GM21423 (cell line): Measurements from ENCODE around the gene MOGAT1.
"Not testable (repeated sequence)": the region's sequence is repeated elsewhere in the genome, so short reads cannot be mapped to it uniquely, and the experiment has no call there.

Experiments
- ATAC-seq: cut with Tn5 transposase; IDR thresholded peaks from one replicate; pipeline ENCODE4 v1.9.1; 2021; ENCODE audit warnings: mild to moderate bottlenecking, moderate library complexity; ENCODE audit not compliant: unreplicated experiment

Gene MOGAT1

DNA sequence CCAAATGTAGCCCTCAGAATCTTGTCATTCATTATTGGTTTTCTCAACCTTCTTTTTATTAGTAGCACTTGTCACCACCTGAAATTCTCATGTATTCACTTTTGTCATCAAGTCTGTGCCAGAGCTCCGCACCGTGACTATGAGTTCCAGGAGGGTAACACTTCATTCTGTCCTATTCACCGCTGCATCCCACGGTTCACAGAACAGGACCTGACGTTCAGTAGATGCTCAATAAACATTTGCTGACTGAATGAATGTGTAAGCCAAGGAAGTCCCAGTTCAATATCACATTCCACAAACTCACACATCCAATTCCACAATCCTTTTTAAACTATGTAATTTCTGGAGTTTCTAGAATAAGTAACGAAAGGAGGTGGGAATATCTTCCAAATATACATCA, 65.5 kb downstream of the MOGAT1 start:
- ATAC-seq, result no peak

DNA sequence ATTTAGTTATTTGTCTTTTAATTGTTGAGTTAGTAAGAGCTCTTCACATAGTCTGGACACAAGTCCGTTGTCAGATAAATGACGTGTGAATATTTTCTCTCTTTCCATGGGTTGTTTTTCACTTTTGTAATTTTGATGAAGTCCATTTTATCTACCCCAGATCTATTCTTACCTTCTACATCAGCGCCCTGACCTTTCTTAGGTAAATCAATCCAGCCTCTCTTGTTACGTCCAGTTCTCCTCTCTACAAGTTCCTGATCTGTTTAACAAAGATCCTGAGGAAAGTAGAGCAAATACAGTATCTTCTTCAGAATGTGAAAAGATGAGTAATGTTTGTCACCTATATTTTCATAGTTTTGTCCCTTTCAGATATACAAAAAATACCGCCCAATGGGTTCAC, 66.9 kb downstream of the MOGAT1 start:
- no peak for ATAC-seq

DNA sequence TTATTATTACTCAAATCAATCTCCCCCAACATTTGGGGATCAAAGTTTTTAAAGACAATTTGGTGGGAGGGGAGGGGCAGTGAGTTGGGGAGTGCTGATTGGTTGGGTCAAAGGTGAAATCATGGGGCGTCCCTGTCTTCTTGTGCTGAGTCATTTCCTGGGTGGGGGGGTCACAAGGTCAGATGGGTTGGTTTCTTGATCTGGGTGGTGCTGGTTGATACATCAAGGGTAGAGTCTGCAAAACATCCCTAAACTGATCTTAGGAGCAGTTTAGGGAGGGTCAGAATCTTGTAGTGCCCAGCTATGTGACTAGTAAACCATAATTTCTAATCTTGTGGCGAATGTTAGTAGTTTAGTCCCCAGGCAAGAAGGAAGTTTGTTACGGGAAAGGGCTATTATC, 67.4 kb downstream of the MOGAT1 start:
- no peak for ATAC-seq

DNA sequence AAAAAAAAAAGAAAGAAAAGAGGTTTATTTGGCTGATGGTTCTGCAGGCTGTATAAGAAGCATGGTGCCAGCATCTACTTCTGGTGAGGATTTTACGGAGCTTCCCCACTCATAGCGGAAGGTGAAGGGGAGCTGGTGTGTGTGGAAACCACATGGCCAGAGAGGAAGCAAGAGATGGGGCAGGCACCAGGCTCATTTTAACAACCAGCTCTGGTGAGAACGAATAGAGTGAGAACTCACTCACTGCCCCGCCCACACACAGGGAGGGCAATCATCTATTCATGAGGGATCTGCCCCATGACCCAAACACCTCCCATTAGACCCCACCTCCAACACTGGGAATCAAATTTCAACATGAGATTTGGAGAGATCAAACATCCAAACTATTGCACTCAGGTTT, 68.5 kb downstream of the MOGAT1 start:
- no peak for ATAC-seq

DNA sequence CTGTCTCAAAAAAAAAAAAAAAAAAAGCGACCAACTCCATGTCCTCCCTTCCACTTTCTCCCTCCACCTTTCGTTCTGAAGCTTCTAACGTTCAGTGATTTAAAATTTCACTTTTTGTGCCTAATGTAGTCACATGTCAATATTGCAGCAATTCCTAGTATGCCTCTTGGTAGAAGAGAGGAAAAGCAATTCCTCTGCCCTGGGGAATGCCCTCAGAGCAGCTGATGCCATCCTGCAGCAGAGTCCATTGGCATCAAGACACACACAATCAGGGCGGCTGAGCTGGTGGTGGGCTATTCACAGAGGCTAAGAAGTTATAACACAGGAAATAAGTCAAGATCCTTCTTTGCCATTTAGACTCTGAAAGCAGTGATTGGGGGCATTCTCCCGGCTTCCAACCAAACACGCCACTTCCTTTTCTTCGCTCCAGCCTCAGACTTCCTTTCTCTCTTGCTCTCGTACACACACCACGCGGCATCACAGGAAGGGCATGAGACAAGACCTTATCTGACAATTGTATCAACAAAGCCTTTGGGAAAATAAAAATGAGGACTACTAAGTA, 71.9 kb downstream of the MOGAT1 start:
- ATAC-seq, result no peak

DNA sequence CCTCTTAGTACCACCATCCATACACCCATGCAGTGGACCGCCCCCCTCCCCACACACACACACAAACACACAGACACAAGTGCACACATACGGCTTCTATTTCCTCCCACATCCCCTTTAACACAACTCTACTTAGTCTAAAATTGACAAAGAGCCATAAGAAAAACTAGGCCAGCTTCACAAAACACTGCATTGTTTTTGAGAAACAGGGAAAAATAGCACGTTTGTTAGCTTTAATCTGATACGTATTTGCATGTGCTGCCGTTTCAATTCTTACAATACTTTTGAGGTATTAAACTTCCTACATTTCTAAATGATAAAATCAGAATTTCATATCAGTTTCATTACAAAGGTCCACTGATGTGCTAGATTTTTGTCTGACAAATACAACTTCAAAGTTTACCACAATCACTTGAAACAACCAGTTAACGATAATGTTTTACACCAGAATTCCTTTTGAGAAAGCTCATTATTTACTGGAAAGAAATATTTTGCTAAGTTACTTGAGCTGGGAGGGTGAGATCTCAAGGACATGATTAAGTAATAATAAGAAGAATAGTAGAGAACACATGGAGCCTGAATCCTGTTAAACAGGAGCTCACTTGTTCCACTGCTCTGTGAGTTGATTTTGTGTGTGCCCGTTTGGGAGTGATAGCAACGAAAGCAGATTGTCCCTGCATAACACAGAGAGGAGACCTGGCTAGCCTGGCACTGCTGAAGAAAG, 74.5 kb downstream of the MOGAT1 start:
- no peak for ATAC-seq

DNA sequence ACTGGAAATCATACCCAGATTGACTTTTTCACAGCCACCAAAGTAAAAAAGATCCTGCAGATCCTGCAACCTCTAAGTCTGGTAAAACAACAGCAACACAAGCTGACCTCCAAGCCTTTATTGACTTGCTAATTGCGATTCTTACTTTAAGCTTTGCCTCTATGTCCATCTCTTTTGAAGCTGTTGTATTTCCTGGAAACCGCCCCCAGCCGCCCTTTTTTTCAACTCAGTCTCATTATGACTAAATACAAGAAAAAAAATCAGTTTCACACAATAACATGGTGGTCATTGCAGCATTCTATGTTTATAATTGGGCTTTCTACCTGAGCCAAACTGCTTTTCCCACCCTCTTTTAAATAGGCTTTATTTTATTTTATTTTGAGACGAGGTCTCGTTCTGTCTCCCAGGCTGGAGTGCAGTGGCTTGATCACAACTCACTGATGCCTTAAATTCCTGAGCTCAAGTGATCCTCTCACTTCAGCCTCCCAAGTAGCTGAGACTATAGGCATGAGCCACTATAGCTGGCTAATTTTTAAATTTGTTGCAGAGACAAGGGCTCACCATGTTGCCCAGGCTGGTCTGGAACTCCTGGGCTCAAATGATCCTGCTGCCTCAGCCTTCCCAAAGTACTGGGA, 76.2 kb downstream of the MOGAT1 start:
- ATAC-seq, result no peak

DNA sequence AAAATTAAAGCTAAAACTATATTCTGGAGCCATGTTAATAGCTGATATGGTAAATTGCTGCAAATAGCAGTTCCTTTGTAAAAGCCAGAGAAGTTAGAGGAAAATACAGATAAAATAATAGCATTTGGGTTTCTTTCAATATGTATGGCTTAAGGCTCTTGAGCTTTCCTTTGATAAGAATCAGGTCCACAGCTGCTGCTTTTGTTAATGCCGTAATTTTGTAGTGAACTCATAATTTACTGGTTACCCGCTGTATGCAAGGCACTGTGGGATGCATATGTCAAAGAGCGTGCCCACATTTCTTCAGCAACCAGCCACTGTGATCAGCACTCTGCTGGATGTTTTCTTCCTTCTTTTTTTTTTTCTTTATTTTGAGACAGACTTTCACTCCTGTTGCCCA, 79.1 kb downstream of the MOGAT1 start:
- ATAC-seq, result no peak

DNA sequence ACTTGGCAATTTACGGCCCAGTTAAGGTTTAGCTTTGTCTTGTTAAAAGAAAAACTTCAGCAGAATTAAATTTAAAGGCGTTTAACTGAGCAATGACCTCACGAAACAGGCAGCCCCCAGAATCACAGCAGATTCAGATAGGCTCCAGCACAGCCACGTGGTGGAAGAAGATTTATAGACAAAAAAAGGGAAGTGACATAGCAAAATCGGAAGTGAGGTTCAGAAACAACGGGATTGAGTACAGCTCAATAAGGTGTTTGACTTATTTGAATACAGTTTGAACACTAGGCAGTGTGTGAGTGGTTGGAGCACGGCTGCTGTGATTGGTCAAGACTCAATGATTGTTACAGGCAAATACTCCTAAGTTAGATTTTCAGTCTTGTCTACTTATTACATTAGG, 79.8 kb downstream of the MOGAT1 start:
- ATAC-seq, result no peak

DNA sequence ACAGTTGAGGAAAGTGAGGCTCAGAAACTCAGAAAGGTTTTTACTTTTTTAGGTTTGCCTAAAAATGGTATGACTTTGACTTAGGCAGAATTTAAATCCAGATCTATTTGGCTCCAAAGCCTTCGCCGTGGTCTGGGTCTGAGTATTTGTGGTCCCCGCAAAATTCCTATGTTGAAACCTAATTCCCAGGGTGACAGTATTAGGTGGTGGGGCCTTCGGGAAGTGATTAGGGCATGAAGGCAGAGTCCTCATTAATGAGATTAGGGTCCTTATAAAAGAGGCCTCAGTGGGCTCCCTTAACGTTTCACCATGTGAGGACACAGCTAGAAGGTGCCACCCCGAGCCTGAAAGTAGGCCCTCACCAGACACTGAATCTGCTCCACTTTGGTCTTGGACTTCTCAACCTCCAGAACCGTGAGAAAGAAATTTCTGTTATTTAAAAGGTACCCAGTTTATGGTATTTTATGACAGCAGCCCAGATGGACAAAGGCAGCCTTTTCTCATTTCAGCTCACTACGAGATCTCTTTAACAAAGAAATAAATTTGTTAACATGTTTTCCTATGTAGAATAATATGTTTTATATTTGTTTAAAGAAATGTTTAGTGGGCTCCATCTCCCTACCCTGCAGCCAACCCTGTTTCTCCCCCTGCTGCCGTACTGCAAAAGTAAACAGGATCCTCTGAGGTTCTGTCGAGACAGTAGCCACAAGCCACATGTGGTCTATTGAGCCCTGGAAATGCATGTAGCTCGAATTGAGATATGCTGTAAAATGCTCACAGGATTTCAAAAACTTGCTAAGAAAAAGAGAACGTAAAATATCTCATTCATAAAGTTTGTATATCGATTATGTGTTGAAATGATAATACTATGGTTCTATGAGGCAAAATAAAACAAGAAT, 80.6 kb downstream of the MOGAT1 start:
- no peak for ATAC-seq

DNA sequence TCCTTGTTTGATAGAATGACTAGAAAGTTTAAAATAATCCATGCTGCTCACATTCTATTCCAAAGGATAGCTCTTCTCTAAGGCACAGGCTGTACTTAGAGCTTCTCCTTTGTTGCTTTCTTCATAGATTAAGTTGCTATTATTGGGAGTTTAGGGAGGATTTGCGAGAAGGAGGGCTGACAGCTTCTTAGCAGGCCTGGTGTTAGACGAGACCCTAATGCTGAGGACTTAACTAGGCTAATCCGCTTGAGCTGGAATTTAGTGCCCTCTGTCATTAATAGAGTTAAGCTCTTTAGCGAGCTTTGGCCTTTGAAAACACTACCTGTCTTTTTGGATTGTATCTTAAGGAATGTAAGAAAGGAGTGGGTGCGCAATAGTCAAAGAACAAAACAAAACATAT, 81.3 kb downstream of the MOGAT1 start:
- ATAC-seq, result no peak

DNA sequence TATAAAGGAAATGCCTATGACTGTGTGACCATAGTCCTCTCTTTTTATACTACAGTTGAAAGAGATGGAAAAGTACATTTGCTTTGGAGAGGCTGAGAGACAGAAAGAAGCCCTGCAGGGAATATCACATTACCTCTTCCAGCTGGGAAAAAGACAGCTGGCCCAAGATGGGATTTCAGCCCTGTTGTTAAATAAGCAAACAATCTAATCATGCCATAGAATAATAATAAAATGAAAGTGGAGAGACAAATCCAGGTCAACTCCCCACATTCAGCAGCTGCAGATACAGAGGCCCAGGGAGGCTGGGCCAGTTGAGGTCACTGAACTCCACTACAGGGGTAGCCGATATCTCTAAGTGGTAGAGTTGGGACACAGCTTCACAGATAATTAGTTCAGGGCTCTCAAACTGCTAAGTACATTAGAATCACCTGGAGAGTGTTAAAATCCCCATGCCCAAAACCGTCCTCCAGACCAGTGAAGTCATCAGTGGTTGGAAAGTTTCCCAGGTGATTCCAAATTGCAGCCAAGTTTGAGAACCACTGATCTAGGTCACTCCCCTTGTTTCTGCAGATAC, 81.9 kb downstream of the MOGAT1 start:
- ATAC-seq, result no peak

DNA sequence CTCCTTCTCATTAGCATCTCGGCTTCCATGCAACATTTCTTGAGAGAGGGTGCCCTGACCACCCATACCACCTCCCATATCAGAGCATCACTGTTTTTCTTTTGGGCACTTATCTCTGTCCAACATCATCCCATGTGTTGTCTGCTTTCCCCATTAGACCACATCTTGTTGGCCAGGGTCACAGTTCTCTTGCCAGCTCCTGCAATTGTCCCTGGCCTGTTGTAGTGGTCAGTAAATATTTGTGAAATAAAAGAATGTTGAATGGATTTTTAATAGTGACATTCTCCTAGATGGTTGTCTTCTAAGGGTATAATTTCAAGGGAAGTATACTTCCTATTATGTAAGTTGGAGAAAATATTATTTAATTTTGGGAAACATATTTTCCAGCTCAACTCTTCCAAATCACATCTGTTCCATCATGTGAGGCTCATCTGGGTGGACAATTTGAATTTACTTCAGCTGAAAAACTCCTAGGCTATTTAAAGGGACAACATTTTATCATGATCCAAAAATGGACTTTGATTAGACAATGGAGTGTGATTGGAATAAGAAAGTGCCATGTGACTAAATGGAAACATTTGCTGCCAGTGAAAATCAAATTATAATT, 83.0 kb downstream of the MOGAT1 start:
- no peak for ATAC-seq

DNA sequence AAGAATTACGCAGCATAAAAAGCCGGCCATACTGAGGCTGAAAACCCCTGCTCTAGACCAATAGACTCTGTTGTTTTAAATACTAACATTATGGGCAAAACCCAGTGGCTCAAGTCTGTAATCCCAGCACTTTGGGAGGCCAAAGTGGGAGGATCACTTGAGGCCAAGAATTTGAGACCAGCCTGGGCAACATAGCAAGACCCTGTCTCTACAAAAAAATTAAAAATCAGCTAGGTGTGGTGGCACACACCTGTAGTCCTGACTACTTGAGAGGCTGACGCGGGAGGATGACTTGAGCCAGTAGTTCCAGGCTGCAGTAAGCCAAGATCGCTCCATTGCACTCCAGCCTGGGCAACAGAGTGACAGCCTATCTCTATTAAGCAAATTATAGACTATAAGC, 84.1 kb downstream of the MOGAT1 start:
- not testable (repeated sequence) for ATAC-seq

DNA sequence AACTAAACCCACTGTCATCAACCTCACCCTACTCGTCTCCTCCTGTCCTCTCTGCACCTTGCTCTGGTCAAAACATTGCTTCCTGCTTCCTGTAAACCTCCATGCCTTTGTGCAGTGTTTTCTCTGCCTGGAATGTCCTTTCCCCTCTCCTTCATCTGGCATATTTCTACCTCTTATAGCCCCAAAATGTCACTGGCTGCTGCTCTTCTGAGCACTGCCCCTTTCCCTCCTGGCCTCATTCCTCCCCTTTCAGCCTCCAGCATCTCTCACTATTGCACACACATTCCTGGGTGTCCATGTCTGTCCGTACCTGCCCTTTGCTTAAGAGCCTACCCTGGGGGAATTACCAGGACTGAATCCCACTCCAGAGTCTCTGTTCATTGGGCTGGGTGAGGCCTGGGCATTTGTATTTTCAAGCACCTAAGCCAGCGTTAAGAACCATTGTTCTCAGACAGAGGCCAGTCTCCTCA, 84.9 kb downstream of the MOGAT1 start:
- no peak for ATAC-seq

DNA sequence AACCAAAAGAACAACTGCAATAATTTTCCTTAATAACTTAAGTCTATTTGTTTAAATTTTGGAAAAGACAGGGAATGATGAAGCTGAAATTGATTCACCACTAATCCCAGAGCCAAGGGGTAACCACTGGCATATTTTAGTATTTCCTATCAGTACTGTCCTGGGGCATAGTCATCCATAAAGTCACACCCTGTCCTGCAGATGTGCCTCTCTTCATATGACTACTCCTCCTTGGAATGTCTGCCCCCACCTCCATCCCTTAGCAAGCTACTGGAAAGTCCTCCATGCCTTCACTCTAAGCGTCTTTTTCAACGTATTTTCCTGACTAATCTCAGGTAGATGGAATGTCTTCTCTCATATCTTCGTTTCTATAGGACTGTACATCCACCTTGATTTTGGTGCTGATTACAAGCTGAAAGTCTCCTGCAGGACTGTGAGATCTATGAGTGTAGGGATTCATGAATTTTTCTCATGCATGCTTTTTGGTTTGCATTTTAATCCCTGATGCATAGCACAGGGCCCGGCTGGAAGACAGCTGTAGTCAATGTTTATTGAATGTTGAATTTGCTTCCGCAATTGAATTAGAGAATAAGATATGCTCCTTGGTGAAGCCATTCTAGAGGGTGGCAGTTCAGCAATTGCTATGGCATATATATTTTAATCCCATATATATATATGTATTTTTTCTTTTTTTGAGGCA, 85.6 kb downstream of the MOGAT1 start:
- no peak for ATAC-seq
